GM23338 (cell line): Measurements from ENCODE around the gene GLP1R. TPM values are rescaled to one million over a fixed set of nuclear protein-coding genes. Genes with fewer than 3 reads are reported as not detected.

Experiments
- ATAC-seq: fragments of 200-7000 bp; cut with Tn5 transposase; 3 replicates; pipeline ENCODE4 v1.9.1; 2020
- DNase-seq: peaks from one replicate; pipeline ENCODE4 v3.0.0-alpha.2; 2015; ENCODE audit warnings: low spot score
- H2AFZ ChIP-seq: fragments of 200-600 bp; sonication (generic); 2 replicates; pipeline ENCODE4 v1.8.0; 2016; ENCODE audit warnings: antibody characterized with exemption, mild to moderate bottlenecking, moderate library complexity
- H3F3A ChIP-seq: fragments of 200-600 bp; sonication (generic); replicated peaks from 2 replicates; pipeline ENCODE4 v1.8.0; 2017; ENCODE audit warnings: antibody characterized with exemption, mixed run types, low read depth
- H3K27ac ChIP-seq: fragments of 200-600 bp; sonication (generic); 2 replicates; pipeline ENCODE4 v1.6.1; 2016; ENCODE audit warnings: low read depth
- H3K27me3 ChIP-seq: fragments of 200-600 bp; sonication (generic); 2 replicates; pipeline ENCODE4 v1.8.0; 2016; ENCODE audit warnings: mild to moderate bottlenecking, mixed run types, moderate library complexity; ENCODE audit not compliant: insufficient read depth
- H3K36me3 ChIP-seq: fragments of 200-600 bp; sonication (generic); 2 replicates; pipeline ENCODE4 v1.8.0; 2016; ENCODE audit warnings: mild to moderate bottlenecking; ENCODE audit not compliant: insufficient read depth
- H3K4me1 ChIP-seq: fragments of 200-600 bp; sonication (generic); 2 replicates; pipeline ENCODE4 v1.8.0; 2016; ENCODE audit warnings: mild to moderate bottlenecking, moderate library complexity; ENCODE audit not compliant: insufficient read depth
- H3K4me2 ChIP-seq: fragments of 200-600 bp; sonication (generic); 2 replicates; pipeline ENCODE4 v1.7.1; 2017; ENCODE audit warnings: mixed run types
- H3K4me3 ChIP-seq: fragments of 200-600 bp; sonication (generic); 2 replicates; pipeline ENCODE4 v1.6.1; 2016; ENCODE audit warnings: mixed run types
- H3K79me2 ChIP-seq: fragments of 200-600 bp; sonication (generic); replicated peaks from 2 replicates; pipeline ENCODE4 v1.8.0; 2017; ENCODE audit warnings: mild to moderate bottlenecking; ENCODE audit not compliant: insufficient read depth
- H3K9me2 ChIP-seq: fragments of 200-600 bp; sonication (generic); 2 replicates; pipeline ENCODE4 v1.8.0; 2017; ENCODE audit not compliant: insufficient read depth
- H4K20me1 ChIP-seq: fragments of 200-600 bp; sonication (generic); replicated peaks from 2 replicates; pipeline ENCODE4 v1.8.0; 2017; ENCODE audit warnings: mild to moderate bottlenecking; ENCODE audit not compliant: insufficient read depth
- H3K27ac Mint-ChIP-seq: 2 replicates; pipeline ENCODE4 v1.8.0; 2020; ENCODE audit warnings: inconsistent platforms, mild to moderate bottlenecking, moderate library complexity, mixed read lengths
- H3K27me3 Mint-ChIP-seq: 3 replicates; pipeline ENCODE4 v1.8.0; 2022; ENCODE audit warnings: low read depth, mild to moderate bottlenecking, moderate library complexity, mixed read lengths, inconsistent platforms; ENCODE audit not compliant: insufficient read depth, poor library complexity
- H3K36me3 Mint-ChIP-seq: 3 replicates; pipeline ENCODE4 v1.8.0; 2021; ENCODE audit warnings: low read depth, mild to moderate bottlenecking, inconsistent platforms, moderate library complexity, mixed read lengths
- H3K4me1 Mint-ChIP-seq: 3 replicates; pipeline ENCODE4 v1.8.0; 2020; ENCODE audit warnings: mild to moderate bottlenecking, inconsistent platforms, mixed read lengths
- H3K4me3 Mint-ChIP-seq: 3 replicates; pipeline ENCODE4 v1.8.0; 2021; ENCODE audit warnings: moderate library complexity, mild to moderate bottlenecking, inconsistent platforms, mixed read lengths
- H3K9me3 Mint-ChIP-seq: 3 replicates; pipeline ENCODE4 v1.8.0; 2020; ENCODE audit warnings: moderate library complexity, mild to moderate bottlenecking, inconsistent platforms, mixed read lengths
- CREB1 ChIP-seq: fragments of 250-450 bp; sonication (Bioruptor Pico); IDR thresholded peaks from 2 replicates; pipeline ENCODE4 v1.5.0; 2020; ENCODE audit warnings: low read depth, mild to moderate bottlenecking, moderate library complexity
- EZH2 ChIP-seq: fragments of 200-600 bp; sonication (generic); IDR thresholded peaks from one replicate; pipeline ENCODE4 v1.8.0; 2017; ENCODE audit warnings: antibody characterized with exemption, mild to moderate bottlenecking, low read depth; ENCODE audit not compliant: unreplicated experiment
- EZH2phosphoT487 ChIP-seq: fragments of 200-600 bp; sonication (generic); IDR thresholded peaks from one replicate; pipeline ENCODE4 v1.8.1; 2018; ENCODE audit warnings: antibody characterized with exemption; ENCODE audit not compliant: unreplicated experiment
- JUNB ChIP-seq: IDR thresholded peaks from one replicate; pipeline ENCODE4 v1.6.1; 2016; ENCODE audit warnings: antibody characterized with exemption; ENCODE audit not compliant: unreplicated experiment
- STAT1 ChIP-seq: IDR thresholded peaks from one replicate; pipeline ENCODE4 v1.6.1; 2016; ENCODE audit warnings: antibody characterized with exemption; ENCODE audit not compliant: unreplicated experiment
- polyA plus RNA-seq: library from polyadenylated mRNA; unstranded; fragments of >200 nt; fragmentation: Nextera tagmentation; extraction: Ambion mirVana; gene quantifications from 2 replicates; pipeline ENCODE4 v1.2.1, GENCODE V29; 2016
- total RNA-seq: library from RNA; depleted of rRNA; stranded (reverse); fragments of >200 nt; shearing (Covaris generic); gene quantifications from 2 replicates; pipeline ENCODE4 v1.2.3, GENCODE V29; 2014
- TF ChIP-seq, protein P1 (sequence below): fragments of 250-450 bp; sonication (Bioruptor Pico); IDR thresholded peaks from 2 replicates; pipeline ENCODE4 v1.5.0; 2020; ENCODE audit warnings: mild to moderate bottlenecking, moderate library complexity
- TF ChIP-seq, protein P2 (sequence below), 2 experiments: fragments of 200-600 bp in 1 of 2; sonication (generic) in 1 of 2; conservative IDR thresholded peaks; 2 replicates each; pipeline versions ENCODE4 v1.5.1 to v1.6.1; 2016 to 2017; ENCODE audit warnings: antibody characterized with exemption in 2 of 2, low read depth in 2 of 2, mild to moderate bottlenecking in 2 of 2, moderate library complexity in 1 of 2
- TF ChIP-seq, protein P3 (sequence below): IDR thresholded peaks from 2 replicates; pipeline ENCODE4 v1.6.1; 2016; ENCODE audit warnings: antibody characterized with exemption
- TF ChIP-seq, protein P4 (sequence below): IDR thresholded peaks from one replicate; pipeline ENCODE4 v1.6.1; 2018; ENCODE audit warnings: antibody characterized with exemption; ENCODE audit not compliant: unreplicated experiment

Gene GLP1R
- total and polyA plus RNA-seq, 2 experiments from 2014 or later: 0.42 to 3.7 TPM

DNA sequence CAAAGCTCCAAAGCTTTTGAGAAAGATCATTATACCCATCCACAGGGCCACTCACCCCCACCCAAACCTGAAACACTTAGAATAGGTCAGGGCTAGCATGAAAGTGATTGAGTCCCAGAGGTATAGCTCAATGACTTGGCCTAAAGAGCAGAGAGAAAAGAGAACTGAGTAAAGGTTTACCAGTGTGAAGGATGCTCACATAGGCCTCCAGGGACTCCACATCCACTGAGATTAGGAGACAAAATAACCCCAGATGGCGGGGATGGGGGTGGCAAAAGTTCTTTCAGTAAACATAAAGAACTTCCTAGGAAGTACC is 54.2 kb downstream of the GLP1R start:
- Mint-ChIP-seq H3K36me3 (peaks cover 3% of the 10 kb centered on the region; the same call in 2 of the 3 replicates), H3K27me3 (peaks cover 1% of the 10 kb centered on the region), H3K9me3 (no peaks in the 10 kb centered on the region), H3K4me3 (no peak overlapping the region), H3K4me1 (peaks cover 8% of the 10 kb centered on the region), H3K27ac (no peak overlapping the region)
- no peak for ATAC-seq
- no peaks in the 10 kb centered on the region; the same call in 1 of the 2 replicates for H3K36me3 ChIP-seq
- H3F3A ChIP-seq: no peaks in the 10 kb centered on the region
- H3K4me2 ChIP-seq: no peak overlapping the region
- peaks cover 11% of the 10 kb centered on the region for H3K4me1 ChIP-seq
- no peak overlapping the region for H2AFZ ChIP-seq
- TF ChIP-seq EZH2phosphoT487 (no peak), JUNB (no peak), CREB1 (CRISPR knock-in tag) (no peak), STAT1 (no peak), EZH2 (no peak)
- TF ChIP-seq, protein P1, sequence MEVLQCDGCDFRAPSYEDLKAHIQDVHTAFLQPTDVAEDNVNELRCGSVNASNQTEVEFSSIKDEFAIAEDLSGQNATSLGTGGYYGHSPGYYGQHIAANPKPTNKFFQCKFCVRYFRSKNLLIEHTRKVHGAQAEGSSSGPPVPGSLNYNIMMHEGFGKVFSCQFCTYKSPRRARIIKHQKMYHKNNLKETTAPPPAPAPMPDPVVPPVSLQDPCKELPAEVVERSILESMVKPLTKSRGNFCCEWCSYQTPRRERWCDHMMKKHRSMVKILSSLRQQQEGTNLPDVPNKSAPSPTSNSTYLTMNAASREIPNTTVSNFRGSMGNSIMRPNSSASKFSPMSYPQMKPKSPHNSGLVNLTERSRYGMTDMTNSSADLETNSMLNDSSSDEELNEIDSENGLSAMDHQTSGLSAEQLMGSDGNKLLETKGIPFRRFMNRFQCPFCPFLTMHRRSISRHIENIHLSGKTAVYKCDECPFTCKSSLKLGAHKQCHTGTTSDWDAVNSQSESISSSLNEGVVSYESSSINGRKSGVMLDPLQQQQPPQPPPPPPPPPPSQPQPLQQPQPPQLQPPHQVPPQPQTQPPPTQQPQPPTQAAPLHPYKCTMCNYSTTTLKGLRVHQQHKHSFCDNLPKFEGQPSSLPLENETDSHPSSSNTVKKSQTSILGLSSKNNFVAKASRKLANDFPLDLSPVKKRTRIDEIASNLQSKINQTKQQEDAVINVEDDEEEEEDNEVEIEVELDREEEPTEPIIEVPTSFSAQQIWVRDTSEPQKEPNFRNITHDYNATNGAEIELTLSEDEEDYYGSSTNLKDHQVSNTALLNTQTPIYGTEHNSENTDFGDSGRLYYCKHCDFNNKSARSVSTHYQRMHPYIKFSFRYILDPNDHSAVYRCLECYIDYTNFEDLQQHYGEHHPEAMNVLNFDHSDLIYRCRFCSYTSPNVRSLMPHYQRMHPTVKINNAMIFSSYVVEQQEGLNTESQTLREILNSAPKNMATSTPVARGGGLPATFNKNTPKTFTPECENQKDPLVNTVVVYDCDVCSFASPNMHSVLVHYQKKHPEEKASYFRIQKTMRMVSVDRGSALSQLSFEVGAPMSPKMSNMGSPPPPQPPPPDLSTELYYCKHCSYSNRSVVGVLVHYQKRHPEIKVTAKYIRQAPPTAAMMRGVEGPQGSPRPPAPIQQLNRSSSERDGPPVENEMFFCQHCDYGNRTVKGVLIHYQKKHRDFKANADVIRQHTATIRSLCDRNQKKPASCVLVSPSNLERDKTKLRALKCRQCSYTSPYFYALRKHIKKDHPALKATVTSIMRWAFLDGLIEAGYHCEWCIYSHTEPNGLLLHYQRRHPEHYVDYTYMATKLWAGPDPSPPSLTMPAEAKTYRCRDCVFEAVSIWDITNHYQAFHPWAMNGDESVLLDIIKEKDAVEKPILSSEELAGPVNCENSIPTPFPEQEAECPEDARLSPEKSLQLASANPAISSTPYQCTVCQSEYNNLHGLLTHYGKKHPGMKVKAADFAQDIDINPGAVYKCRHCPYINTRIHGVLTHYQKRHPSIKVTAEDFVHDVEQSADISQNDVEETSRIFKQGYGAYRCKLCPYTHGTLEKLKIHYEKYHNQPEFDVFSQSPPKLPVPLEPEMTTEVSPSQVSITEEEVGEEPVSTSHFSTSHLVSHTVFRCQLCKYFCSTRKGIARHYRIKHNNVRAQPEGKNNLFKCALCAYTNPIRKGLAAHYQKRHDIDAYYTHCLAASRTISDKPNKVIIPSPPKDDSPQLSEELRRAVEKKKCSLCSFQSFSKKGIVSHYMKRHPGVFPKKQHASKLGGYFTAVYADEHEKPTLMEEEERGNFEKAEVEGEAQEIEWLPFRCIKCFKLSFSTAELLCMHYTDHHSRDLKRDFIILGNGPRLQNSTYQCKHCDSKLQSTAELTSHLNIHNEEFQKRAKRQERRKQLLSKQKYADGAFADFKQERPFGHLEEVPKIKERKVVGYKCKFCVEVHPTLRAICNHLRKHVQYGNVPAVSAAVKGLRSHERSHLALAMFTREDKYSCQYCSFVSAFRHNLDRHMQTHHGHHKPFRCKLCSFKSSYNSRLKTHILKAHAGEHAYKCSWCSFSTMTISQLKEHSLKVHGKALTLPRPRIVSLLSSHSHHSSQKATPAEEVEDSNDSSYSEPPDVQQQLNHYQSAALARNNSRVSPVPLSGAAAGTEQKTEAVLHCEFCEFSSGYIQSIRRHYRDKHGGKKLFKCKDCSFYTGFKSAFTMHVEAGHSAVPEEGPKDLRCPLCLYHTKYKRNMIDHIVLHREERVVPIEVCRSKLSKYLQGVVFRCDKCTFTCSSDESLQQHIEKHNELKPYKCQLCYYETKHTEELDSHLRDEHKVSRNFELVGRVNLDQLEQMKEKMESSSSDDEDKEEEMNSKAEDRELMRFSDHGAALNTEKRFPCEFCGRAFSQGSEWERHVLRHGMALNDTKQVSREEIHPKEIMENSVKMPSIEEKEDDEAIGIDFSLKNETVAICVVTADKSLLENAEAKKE (CRISPR knock-in tag): no peak
- TF ChIP-seq, protein P2, sequence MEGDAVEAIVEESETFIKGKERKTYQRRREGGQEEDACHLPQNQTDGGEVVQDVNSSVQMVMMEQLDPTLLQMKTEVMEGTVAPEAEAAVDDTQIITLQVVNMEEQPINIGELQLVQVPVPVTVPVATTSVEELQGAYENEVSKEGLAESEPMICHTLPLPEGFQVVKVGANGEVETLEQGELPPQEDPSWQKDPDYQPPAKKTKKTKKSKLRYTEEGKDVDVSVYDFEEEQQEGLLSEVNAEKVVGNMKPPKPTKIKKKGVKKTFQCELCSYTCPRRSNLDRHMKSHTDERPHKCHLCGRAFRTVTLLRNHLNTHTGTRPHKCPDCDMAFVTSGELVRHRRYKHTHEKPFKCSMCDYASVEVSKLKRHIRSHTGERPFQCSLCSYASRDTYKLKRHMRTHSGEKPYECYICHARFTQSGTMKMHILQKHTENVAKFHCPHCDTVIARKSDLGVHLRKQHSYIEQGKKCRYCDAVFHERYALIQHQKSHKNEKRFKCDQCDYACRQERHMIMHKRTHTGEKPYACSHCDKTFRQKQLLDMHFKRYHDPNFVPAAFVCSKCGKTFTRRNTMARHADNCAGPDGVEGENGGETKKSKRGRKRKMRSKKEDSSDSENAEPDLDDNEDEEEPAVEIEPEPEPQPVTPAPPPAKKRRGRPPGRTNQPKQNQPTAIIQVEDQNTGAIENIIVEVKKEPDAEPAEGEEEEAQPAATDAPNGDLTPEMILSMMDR (conservative IDR thresholded peaks at IDR 0.05; ENCODE audit: low read depth in 2 of 2): no peak
- TF ChIP-seq, protein P3, sequence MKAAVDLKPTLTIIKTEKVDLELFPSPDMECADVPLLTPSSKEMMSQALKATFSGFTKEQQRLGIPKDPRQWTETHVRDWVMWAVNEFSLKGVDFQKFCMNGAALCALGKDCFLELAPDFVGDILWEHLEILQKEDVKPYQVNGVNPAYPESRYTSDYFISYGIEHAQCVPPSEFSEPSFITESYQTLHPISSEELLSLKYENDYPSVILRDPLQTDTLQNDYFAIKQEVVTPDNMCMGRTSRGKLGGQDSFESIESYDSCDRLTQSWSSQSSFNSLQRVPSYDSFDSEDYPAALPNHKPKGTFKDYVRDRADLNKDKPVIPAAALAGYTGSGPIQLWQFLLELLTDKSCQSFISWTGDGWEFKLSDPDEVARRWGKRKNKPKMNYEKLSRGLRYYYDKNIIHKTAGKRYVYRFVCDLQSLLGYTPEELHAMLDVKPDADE: no peak
- TF ChIP-seq, protein P4, sequence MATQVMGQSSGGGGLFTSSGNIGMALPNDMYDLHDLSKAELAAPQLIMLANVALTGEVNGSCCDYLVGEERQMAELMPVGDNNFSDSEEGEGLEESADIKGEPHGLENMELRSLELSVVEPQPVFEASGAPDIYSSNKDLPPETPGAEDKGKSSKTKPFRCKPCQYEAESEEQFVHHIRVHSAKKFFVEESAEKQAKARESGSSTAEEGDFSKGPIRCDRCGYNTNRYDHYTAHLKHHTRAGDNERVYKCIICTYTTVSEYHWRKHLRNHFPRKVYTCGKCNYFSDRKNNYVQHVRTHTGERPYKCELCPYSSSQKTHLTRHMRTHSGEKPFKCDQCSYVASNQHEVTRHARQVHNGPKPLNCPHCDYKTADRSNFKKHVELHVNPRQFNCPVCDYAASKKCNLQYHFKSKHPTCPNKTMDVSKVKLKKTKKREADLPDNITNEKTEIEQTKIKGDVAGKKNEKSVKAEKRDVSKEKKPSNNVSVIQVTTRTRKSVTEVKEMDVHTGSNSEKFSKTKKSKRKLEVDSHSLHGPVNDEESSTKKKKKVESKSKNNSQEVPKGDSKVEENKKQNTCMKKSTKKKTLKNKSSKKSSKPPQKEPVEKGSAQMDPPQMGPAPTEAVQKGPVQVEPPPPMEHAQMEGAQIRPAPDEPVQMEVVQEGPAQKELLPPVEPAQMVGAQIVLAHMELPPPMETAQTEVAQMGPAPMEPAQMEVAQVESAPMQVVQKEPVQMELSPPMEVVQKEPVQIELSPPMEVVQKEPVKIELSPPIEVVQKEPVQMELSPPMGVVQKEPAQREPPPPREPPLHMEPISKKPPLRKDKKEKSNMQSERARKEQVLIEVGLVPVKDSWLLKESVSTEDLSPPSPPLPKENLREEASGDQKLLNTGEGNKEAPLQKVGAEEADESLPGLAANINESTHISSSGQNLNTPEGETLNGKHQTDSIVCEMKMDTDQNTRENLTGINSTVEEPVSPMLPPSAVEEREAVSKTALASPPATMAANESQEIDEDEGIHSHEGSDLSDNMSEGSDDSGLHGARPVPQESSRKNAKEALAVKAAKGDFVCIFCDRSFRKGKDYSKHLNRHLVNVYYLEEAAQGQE: no peak
- H3K4me3 ChIP-seq: no peak overlapping the region
- no peaks in the 10 kb centered on the region for H3K27me3 ChIP-seq
- H3K27ac ChIP-seq: no peak overlapping the region
- H4K20me1 ChIP-seq: no peaks in the 10 kb centered on the region
- no peaks in the 10 kb centered on the region for H3K79me2 ChIP-seq
- no peak for DNase-seq
- H3K9me2 ChIP-seq: no peaks in the 10 kb centered on the region
